Skeletal muscle tissue (tissue), 4 donors: ENCODE data around the gene ZBTB7C. TPM values are rescaled to one million over a fixed set of nuclear protein-coding genes. Genes with fewer than 3 reads are reported as not detected.

ENCODE experiments used
- H3K27ac ChIP-seq: one replicate; pipeline ENCODE4 v1.7.0; 2013; ENCODE audit warnings: mild to moderate bottlenecking, low read depth, low read length, inconsistent platforms
- H3K27me3 ChIP-seq, 3 donors: one replicate each; pipeline ENCODE4 v1.7.0; 2013; ENCODE audit warnings: low read length in 3 of 3; ENCODE audit not compliant: control insufficient read depth in 3 of 3, insufficient read depth in 3 of 3
- H3K36me3 ChIP-seq, 3 donors: one replicate each; pipeline ENCODE4 v1.7.0; 2013; ENCODE audit warnings: low read length in 3 of 3; ENCODE audit not compliant: control insufficient read depth in 3 of 3, insufficient read depth in 3 of 3
- H3K4me1 ChIP-seq, 3 donors: one replicate each; pipeline ENCODE4 v1.7.0; 2013; ENCODE audit warnings: low read length in 3 of 3, mild to moderate bottlenecking in 3 of 3; ENCODE audit not compliant: control insufficient read depth in 3 of 3, insufficient read depth in 3 of 3
- H3K4me3 ChIP-seq, 3 donors: one replicate each; pipeline ENCODE4 v1.7.0; 2013; ENCODE audit warnings: low read length in 3 of 3
- H3K9ac ChIP-seq, 3 donors: one replicate each; pipeline ENCODE4 v1.7.0; 2013; ENCODE audit warnings: low read length in 3 of 3, mild to moderate bottlenecking in 3 of 3, moderate library complexity in 2 of 3, low read depth in 1 of 3
- H3K9me3 ChIP-seq, 3 donors: one replicate each; pipeline ENCODE4 v1.7.0; 2013; ENCODE audit warnings: low read length in 3 of 3; ENCODE audit not compliant: control insufficient read depth in 3 of 3
- total RNA-seq: library from RNA; depleted of rRNA; stranded (reverse); fragments of >200 nt; gene quantifications from one replicate; pipeline ENCODE4 v1.2.3, GENCODE V29; 2014
- donor health status: Osteomylitis.

The ZBTB7C gene
- total RNA-seq, 1 donor from 2014 or later = 2.6 TPM

DNA sequence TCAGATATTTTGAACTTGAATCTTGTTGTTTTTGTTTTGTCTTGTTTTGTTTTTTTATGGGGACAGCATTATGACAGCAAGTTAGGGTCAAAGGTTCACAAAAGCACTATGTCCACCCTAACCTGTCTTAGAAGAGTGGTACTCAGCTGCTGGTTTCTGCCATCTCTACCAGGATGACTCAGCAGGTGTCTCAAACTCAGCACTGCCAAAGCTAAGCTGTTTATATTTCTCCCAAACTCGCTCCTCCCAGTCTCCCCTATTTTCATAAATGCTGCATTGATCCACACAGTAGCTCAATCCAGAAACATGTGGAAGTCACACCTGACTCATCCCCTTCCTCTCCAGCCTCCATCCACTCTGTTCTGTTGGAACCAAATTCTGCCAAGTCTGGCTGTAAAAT, 134.9 kb downstream of the ZBTB7C start:
- H3K9me3 ChIP-seq = no peaks in the 10 kb centered on the region
- H3K27me3 ChIP-seq = no peaks in the 10 kb centered on the region
- no peak overlapping the region for H3K4me3 ChIP-seq
- no peak overlapping the region for H3K27ac ChIP-seq
- H3K9ac ChIP-seq = no peak overlapping the region
- peaks cover 0 to 6% (median 3%) of the 10 kb centered on the region in 3 donors for H3K4me1 ChIP-seq
- H3K36me3 ChIP-seq = no peaks in the 10 kb centered on the region

DNA sequence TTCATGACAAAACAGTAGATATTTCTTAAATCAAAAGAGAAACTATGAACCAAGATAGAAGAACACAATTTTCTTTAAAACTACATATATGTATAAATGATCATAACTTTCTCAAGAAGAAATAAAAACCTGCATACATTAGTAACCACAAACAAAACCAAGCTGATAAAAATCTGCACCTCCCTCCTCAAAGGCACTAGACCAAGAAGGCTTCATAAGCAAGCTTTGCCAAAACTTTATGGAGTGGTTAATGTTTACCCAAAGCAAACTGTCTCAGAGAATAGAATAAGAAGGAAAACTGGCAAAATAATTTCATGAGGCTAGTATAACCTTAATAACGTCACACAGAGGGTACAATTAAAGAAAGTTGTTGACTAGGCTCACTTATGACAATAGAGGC, 138.3 kb downstream of the ZBTB7C start:
- H3K36me3 ChIP-seq = no peaks in the 10 kb centered on the region
- H3K27ac ChIP-seq = no peak overlapping the region
- H3K4me3 ChIP-seq = no peak overlapping the region
- H3K4me1 ChIP-seq = peaks cover 0 to 6% (median 3%) of the 10 kb centered on the region in 3 donors
- no peaks in the 10 kb centered on the region for H3K9me3 ChIP-seq
- H3K27me3 ChIP-seq = no peaks in the 10 kb centered on the region
- H3K9ac ChIP-seq = no peak overlapping the region

DNA sequence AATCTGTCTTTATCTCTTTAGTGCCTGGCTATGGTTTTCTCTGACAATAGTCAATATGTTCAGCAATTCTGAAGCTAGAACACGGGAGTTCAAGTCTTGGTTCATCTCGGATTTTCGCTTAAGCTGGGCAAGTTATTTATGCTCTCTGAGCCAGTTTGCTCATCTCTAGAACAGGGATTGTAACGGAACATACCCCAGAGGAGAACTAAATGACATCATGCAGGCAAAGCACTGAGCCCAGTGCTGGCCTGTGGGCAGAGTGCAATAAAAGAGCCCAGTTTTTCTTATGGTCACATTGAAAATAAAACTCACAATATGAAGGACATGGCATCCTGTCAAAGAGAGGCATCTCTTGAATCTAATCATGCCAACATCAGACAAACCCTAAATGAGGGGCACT, 143.9 kb downstream of the ZBTB7C start:
- Histone ChIP-seq H3K9me3 (no peaks in the 10 kb centered on the region), H3K9ac (no peak overlapping the region), H3K27me3 (no peaks in the 10 kb centered on the region), H3K27ac (no peak overlapping the region), H3K4me1 (peaks cover 0 to 2% (median 0%) of the 10 kb centered on the region in 3 donors), H3K4me3 (no peak overlapping the region), H3K36me3 (no peaks in the 10 kb centered on the region)

DNA sequence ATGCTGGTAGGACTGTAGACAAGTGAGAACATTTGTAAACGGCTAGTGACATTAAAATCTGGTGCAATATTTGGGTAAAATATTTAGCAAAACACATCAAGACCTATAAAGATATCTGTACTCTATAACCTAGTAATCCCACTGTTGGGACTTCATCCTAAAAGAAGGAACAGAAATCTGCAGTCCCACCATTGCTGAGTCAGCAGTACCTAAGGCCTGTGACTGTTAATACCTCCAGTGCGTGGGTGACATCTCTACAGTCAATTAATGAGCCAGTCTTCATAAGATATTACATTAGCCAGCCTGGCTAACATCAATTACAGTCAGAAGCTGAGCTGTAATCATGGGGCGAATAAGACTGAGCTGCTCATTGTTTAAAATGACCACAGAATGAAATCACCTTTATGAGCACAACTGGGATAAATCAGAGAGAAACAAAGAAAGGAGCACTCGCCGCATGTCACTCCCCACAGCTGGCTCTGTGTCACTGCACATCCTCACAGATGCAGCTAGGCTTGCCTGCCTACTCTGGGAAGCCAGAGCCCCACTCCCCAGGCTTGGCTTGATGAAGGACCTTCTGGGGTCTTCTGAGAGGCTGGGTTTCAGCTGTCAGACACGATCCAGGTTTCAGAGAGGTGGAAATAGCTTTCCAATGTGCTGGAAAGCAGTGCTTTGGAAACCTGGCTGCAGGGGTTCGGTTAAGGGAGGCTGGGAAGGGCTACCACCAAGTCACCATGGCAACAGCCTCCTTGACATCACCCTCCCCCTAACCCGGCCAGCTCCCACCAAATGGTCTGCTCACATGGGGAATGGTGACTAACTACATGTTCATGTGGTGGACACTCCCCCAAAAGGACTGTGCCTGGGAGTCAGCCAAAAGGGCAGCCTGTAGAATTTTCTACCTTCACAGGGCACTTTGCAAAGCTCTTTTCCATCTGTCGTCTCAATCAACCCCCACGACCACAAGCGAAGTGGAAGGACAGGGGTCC, 145.0 kb downstream of the ZBTB7C start:
- Histone ChIP-seq H3K4me3 (no peak overlapping the region), H3K9ac (no peak overlapping the region), H3K27ac (no peak overlapping the region), H3K9me3 (no peaks in the 10 kb centered on the region), H3K4me1 (peaks cover 0 to 2% (median 0%) of the 10 kb centered on the region in 3 donors), H3K27me3 (no peaks in the 10 kb centered on the region), H3K36me3 (no peaks in the 10 kb centered on the region)

DNA sequence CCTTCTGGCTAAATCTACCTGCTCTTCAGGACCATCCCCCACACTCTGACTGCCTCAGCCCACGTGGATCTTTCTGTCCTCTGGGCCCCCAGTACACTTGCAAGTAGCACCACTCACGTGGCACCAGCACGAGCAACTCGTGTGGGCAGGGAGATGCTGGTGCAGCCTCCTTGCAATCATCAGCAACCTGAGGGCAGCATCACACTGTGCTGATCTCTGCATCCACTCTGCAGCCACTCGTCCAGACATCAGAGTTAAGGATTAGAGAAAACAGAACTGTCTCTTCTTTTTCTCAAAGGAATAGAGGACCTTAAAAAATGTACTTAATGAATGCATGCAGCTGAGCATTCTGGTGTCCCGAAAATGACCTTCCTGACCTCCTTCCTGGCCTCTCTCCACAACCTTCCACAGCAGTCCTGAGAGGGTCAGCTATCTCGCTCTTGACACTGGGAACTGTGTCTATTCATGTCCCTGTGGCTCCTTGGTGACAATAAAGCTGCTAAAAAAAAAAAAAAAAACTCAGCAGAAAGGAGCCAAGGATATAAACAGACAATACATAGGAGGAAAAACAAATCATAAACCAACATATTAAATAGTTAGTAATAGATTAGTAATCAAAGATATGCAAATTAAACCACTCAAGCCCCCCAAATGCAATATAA, 145.9 kb downstream of the ZBTB7C start:
- no peak overlapping the region for H3K27ac ChIP-seq
- H3K9ac ChIP-seq = no peak overlapping the region
- peaks cover 0 to 2% (median 0%) of the 10 kb centered on the region in 3 donors for H3K4me1 ChIP-seq
- H3K4me3 ChIP-seq = no peak overlapping the region
- H3K9me3 ChIP-seq = no peaks in the 10 kb centered on the region
- H3K27me3 ChIP-seq = no peaks in the 10 kb centered on the region
- H3K36me3 ChIP-seq = no peaks in the 10 kb centered on the region

DNA sequence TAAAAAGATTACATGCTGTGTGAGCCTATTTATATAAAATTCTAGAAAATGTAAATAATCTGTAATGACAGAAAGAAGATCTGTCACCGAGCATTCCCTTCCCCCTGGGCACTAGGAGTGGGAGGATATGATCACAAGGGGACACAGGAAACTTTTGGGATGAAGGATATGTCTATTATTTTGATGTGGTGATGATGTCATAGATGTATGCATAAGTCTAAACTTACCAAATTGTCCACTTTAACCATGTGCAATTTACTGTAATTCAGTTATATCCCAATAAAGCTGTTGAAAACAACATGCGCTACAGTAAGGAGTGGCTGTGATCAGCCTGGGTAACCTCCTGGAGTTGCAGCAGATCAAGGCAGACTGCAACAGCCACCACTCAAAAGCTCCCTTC, 148.9 kb downstream of the ZBTB7C start:
- Histone ChIP-seq H3K9me3 (peaks cover 0 to 2% (median 0%) of the 10 kb centered on the region in 3 donors), H3K36me3 (no peaks in the 10 kb centered on the region), H3K27me3 (no peaks in the 10 kb centered on the region), H3K4me3 (no peak overlapping the region), H3K27ac (no peak overlapping the region), H3K9ac (no peak overlapping the region), H3K4me1 (peaks cover 0 to 2% (median 0%) of the 10 kb centered on the region in 3 donors)

DNA sequence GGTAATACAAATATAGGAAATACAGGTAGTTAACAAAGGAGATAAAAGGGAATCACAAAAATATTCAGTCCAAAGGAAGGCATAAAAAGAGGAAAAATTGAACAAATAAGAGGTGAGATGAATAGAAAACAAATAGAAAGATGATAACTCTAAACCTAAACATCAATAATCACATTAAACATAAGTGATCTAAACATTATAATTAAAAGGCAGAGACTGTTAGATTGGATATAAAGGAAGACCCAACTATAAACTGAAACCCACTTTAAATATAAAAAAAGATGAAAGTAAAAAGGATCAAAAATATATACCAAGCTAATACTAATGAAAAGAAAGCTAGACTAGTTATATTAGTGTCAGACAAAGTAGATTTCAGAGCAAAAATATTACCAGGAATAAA, 152.3 kb downstream of the ZBTB7C start:
- H3K27me3 ChIP-seq = no peaks in the 10 kb centered on the region
- H3K9me3 ChIP-seq = peaks cover 0 to 2% (median 0%) of the 10 kb centered on the region in 3 donors
- H3K27ac ChIP-seq = no peak overlapping the region
- no peaks in the 10 kb centered on the region for H3K36me3 ChIP-seq
- H3K4me1 ChIP-seq = no peaks in the 10 kb centered on the region
- H3K9ac ChIP-seq = no peak overlapping the region
- no peak overlapping the region for H3K4me3 ChIP-seq

DNA sequence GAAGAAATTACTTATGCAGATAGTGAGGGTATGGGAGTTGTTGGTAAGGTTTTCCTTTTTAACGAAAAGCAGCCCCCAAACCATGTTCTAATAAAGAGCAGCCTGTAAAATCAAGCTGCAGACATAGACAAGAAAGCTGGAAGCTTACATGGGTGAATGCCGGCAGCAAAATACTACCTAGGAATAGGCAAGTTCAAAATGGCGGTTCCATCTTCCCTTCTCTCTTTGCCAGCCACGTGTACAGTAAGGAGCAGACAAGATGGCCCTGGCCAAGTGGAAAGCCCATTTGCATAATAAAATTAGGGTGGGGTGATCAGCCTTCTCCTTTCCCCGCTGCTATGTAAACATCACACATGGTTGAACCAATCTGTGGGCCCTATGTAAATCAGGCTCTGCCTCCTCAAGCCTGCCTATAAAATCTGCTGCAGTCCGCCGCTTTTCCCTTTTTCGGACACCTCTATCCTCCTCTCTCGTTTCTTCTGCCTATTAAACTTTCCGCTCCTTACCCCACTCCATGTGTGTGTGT, 155.0 kb downstream of the ZBTB7C start:
- Histone ChIP-seq H3K4me1 (peaks cover 0 to 2% (median 0%) of the 10 kb centered on the region in 3 donors), H3K9ac (no peak overlapping the region), H3K4me3 (no peak overlapping the region)

DNA sequence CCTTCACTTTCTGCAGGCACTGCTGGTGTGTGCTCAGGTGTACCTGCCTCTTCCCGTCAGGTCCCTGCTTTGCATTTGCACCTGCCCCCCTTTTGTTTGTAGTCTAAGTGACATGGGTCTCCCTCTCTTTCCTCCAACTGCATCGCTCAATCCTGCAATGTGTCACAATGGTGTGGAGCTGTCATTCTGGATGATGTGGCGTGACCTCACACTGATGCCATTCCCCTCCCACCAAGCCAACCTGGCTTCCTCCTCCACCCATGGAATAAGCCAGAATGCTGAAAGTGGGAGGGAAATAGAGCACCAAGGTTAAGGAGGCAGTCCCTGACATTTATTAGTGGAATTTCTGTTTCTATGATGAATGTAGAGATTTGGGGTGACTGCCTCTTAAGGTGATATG, 156.7 kb downstream of the ZBTB7C start:
- peaks cover 0 to 2% (median 0%) of the 10 kb centered on the region in 3 donors for H3K9me3 ChIP-seq
- H3K4me3 ChIP-seq = no peak overlapping the region
- H3K4me1 ChIP-seq = peaks cover 0 to 2% (median 0%) of the 10 kb centered on the region in 3 donors
- H3K9ac ChIP-seq = no peak overlapping the region
- no peaks in the 10 kb centered on the region for H3K27me3 ChIP-seq
- no peaks in the 10 kb centered on the region for H3K36me3 ChIP-seq
- H3K27ac ChIP-seq = no peak overlapping the region

More for the DNA sequence above, 155.0 kb downstream of the ZBTB7C start:
- no peaks in the 10 kb centered on the region for H3K36me3 ChIP-seq
- no peaks in the 10 kb centered on the region for H3K27me3 ChIP-seq
- H3K27ac ChIP-seq = no peak overlapping the region
- peaks cover 0 to 2% (median 0%) of the 10 kb centered on the region in 3 donors for H3K9me3 ChIP-seq

DNA sequence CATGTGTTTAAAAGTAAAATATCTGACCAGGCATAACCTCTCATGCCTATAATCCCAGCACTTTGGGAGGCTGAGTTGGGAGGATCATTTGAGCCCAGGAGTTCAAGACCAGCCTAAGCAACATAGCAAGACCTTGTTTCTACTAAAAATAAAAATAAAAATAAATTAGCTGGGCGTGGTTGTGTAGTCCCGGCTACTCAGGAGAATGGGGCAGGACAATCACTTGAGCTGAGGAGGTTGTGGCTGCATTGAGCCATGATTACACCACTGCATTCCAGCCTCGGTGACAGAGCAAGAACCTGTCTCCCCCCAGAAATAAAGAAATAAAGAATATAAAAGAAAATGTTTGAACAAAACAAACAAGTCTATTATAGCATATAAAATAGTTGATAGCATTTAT, 158.3 kb downstream of the ZBTB7C start:
- H3K4me1 ChIP-seq = peaks cover 0 to 2% (median 0%) of the 10 kb centered on the region in 3 donors
- H3K27ac ChIP-seq = no peak overlapping the region
- no peak overlapping the region for H3K4me3 ChIP-seq
- H3K36me3 ChIP-seq = no peaks in the 10 kb centered on the region
- no peak overlapping the region for H3K9ac ChIP-seq
- H3K27me3 ChIP-seq = no peaks in the 10 kb centered on the region
- H3K9me3 ChIP-seq = no peaks in the 10 kb centered on the region
